ENCODE data around the gene ACHE.
"Not testable (repeated sequence)": the region's sequence is repeated elsewhere in the genome, so short reads cannot be mapped to it uniquely, and the experiment has no call there.

The ACHE gene

DNA sequence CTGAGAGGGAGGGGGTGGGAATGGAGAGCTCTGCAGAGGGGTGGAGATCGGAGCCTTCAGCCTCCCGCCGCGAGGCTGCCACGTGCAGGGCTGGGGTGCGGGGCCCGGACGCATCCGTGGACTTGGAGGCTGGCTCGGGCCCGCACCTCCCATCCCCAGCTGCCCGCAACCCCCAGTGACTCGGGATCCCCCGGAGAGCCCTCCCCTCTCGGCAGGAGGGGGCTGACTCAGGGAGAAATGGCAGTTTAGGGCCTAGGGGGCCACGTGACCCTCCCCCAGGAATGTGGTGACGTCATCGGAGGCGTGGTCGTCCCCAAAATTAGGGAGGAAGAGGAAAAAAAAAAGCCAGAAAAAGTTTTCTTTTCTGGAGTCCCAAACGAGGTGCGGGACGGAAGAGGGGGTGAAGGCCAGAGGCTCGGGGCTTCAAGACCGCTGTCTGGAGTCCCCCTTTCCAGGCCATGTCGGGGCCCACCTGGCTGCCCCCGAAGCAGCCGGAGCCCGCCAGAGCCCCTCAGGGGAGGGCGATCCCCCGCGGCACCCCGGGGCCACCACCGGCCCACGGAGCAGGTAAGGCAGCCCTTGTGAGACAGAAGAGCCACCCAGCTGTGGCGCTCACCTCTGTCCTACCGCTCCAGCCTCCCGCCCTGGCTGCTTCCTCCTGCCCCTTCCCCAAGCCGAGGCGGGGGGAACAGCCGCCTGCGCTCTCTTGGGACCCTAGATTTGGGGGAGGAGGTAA, 28.5 kb downstream of the ACHE start, which contains the start of gene TRIP6:
TRIP6 (plus strand) TSS at position 348 of the 736 bp plus-strand sequence; CDS start at position 459, 111 bp downstream.
- Mint-ChIP-seq H3K36me3 (peaks cover 15% of the 10 kb centered on the region), H3K27ac (peak within 1 kb of the TSS; percentile 88), H3K27me3 (no peaks in the 10 kb centered on the region), H3K9me3 (no peaks in the 10 kb centered on the region), H3K4me1 (peaks cover 8% of the 10 kb centered on the region), H3K4me3 (peak within 1 kb of the TSS; percentile 90)
- ATAC-seq (ENCODE audit: low read depth) (peak; percentile 56), DNase-seq (ENCODE audit: low spot score in 2 of 2) (no peak)

DNA sequence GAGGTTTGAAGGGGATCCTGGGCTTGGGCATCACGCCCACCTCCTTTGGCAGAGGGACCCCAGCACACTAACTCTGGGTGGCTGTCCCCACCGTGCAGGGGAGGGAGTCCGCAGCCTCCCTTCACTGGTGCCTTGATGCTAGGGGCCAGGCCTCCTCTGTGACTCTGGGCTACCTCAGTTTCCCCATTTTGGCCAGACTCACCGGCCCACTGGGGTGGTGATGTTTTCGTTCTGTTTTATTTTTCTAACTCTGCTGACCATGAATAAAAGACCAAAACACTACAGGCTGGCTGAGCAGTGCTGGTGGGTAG, 29.0 kb downstream of the ACHE start:
- DNase-seq (ENCODE audit: low spot score in 2 of 2) (no peak), ATAC-seq (ENCODE audit: low read depth) (no peak)
- no peaks in the 10 kb centered on the region for H3K9me3 Mint-ChIP-seq
- peak overlapping the region; percentile 88 for H3K27ac Mint-ChIP-seq
- H3K4me1 Mint-ChIP-seq = peaks cover 8% of the 10 kb centered on the region
- peaks cover 14% of the 10 kb centered on the region for H3K36me3 Mint-ChIP-seq
- peak overlapping the region; percentile 90 for H3K4me3 Mint-ChIP-seq
- H3K27me3 Mint-ChIP-seq = no peaks in the 10 kb centered on the region

DNA sequence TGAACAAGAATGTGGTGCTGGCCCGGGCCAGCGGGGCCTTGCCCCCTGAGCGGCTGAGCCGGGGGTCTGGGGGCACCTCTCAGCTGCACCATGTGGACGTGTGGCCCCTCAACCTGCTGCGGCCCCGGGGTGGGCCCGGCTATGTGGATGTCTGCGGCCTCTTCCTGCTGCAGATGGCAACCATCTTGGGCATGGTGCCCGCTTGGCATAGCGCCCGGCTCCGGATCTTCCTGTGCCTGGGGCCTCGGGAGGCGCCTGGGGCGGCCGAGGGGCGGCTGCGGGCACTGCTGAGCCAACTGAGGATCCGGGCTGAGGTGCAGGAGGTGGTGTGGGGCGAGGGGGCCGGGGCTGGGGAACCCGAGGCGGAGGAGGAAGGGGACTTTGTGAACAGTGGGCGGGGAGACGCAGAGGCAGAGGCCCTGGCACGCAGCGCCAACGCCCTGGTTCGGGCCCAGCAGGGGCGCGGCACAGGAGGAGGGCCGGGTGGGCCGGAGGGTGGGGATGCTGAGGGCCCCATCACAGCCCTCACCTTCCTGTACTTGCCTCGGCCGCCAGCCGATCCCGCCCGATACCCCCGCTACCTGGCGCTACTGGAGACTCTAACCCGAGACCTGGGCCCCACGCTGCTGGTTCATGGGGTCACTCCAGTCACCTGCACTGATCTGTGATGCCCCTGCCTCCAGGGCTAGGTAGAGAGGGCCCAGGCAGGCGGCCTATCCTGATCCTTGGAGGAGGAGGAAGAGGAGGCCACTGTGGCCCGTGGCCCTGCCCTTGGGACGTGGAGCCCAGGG, 29.6 kb downstream of the ACHE start:
- ATAC-seq (ENCODE audit: low read depth) = no peak
- no peak for DNase-seq (ENCODE audit: low spot score in 2 of 2)
- no peak overlapping the region for H3K27ac Mint-ChIP-seq
- H3K36me3 Mint-ChIP-seq = peaks cover 13% of the 10 kb centered on the region
- H3K9me3 Mint-ChIP-seq = no peaks in the 10 kb centered on the region
- H3K27me3 Mint-ChIP-seq = no peaks in the 10 kb centered on the region
- H3K4me1 Mint-ChIP-seq = peaks cover 8% of the 10 kb centered on the region
- H3K4me3 Mint-ChIP-seq = peak overlapping the region; percentile 90

DNA sequence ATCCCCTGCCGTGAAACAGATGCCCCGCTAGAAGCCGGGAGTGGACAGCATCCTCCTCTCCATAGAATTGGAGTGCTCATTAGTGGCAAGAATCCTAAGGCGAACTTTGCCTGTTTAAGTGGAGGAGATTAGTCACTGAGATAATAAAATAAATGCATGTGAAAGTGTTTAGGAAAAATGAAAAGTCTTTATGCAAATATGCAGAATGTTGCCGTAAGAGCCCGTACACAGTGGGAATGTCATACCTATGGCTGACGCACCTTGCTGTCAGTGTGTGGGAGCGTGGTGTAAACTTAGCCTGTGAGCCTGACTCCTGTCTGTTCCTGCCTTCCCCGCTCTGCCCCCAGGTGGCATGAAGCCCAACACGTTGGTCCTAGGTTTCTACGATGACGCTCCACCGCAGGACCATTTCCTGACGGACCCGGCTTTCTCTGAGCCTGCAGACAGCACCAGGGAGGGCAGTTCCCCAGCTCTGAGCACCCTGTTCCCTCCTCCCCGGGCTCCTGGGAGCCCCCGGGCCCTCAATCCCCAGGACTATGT, 30.2 kb downstream of the ACHE start:
- Mint-ChIP-seq H3K4me3 (no peak overlapping the region), H3K27me3 (no peaks in the 10 kb centered on the region), H3K4me1 (peaks cover 10% of the 10 kb centered on the region), H3K36me3 (peaks cover 17% of the 10 kb centered on the region), H3K27ac (no peak overlapping the region), H3K9me3 (no peaks in the 10 kb centered on the region)
- DNase-seq (ENCODE audit: low spot score in 2 of 2) (no peak), ATAC-seq (ENCODE audit: low read depth) (no peak)

DNA sequence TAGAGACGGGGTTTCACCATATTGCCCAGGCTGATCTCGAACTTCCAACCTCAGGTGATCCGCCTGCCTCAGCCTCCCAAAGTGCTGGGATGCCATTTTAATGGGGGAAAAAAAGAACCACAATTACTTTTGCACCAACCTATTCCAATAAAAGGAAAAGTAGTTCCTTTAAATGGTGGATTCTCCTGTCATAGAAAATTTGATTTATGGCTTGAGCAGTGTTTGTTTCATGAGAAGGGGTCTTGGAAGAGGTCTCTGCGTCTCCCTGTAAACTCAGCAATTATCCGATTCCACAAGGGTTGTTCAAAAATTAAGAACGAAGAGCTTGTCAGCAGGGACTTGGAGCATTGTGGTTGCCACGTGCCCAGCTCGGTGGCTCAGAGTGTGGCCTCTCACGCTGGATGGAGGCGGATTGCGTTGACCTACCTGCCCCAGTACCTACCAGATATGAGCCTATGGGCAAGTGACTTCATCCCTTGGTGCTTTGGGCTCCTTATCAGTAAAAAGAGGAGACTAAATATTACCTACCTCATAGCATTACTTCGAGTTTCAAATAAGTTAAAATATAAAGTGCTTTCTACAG, 31.3 kb downstream of the ACHE start:
- Mint-ChIP-seq H3K4me3 (no peak overlapping the region), H3K9me3 (no peaks in the 10 kb centered on the region), H3K36me3 (peaks cover 25% of the 10 kb centered on the region), H3K4me1 (peaks cover 12% of the 10 kb centered on the region), H3K27me3 (no peaks in the 10 kb centered on the region), H3K27ac (no peak overlapping the region)
- ATAC-seq (ENCODE audit: low read depth) = no peak
- DNase-seq (ENCODE audit: low spot score in 2 of 2) = no peak

DNA sequence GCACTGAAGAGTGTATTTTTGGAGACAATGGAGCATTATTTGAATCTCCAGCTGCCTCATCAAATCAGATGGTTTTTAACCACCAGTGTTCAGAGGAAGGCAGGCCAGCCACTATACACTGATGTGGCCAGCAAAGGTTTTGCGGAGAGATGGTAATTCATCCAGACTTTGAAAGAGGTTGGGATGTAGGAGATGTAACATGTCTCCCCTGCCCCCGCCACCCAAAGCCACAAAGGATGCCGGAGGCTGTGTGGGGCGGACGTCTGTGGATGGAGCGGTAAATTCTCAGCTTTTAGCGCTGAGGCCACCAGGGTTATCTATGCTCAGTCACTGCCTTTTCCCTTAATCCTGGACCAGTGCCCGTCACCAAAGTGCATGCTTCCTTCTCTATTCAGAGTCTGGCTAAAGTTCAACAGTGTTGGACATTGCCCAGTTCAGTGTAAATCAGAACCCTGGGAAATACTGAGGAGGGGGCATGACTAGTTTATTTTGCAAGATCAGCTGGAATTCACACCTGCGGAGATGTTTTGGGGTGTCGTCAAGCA, 32.2 kb downstream of the ACHE start:
- DNase-seq (ENCODE audit: low spot score in 2 of 2) = no peak
- H3K4me1 Mint-ChIP-seq = peaks cover 12% of the 10 kb centered on the region

DNA sequence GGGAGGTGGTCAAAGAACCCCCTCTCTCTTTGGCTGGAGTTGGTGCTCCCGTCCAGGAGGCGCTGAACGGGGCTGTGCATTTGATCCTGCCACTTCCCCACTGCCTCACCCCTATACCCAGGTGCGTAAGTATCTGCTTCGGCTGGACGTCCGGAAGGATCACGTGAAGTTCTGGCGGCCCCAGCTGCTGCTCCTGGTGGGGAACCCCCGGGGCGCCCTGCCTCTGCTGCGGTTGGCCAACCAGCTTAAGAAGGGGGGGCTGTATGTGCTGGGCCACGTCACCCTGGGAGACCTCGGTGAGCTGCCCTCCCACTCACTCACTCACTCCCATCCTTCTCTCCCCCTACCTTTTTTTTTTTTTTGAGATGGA, 34.1 kb downstream of the ACHE start:
- peaks cover 4% of the 10 kb centered on the region for H3K4me1 Mint-ChIP-seq
- no peak overlapping the region for H3K4me3 Mint-ChIP-seq
- H3K27me3 Mint-ChIP-seq = no peaks in the 10 kb centered on the region
- H3K9me3 Mint-ChIP-seq = no peaks in the 10 kb centered on the region
- H3K27ac Mint-ChIP-seq = no peak overlapping the region
- no peak for DNase-seq (ENCODE audit: low spot score in 2 of 2)
- H3K36me3 Mint-ChIP-seq = peaks cover 33% of the 10 kb centered on the region
- no peak for ATAC-seq (ENCODE audit: low read depth)

More for the DNA sequence above, 32.2 kb downstream of the ACHE start:
- Mint-ChIP-seq H3K36me3 (peaks cover 26% of the 10 kb centered on the region), H3K27me3 (no peaks in the 10 kb centered on the region), H3K4me3 (no peak overlapping the region), H3K27ac (no peak overlapping the region), H3K9me3 (no peaks in the 10 kb centered on the region)
- no peak for ATAC-seq (ENCODE audit: low read depth)

DNA sequence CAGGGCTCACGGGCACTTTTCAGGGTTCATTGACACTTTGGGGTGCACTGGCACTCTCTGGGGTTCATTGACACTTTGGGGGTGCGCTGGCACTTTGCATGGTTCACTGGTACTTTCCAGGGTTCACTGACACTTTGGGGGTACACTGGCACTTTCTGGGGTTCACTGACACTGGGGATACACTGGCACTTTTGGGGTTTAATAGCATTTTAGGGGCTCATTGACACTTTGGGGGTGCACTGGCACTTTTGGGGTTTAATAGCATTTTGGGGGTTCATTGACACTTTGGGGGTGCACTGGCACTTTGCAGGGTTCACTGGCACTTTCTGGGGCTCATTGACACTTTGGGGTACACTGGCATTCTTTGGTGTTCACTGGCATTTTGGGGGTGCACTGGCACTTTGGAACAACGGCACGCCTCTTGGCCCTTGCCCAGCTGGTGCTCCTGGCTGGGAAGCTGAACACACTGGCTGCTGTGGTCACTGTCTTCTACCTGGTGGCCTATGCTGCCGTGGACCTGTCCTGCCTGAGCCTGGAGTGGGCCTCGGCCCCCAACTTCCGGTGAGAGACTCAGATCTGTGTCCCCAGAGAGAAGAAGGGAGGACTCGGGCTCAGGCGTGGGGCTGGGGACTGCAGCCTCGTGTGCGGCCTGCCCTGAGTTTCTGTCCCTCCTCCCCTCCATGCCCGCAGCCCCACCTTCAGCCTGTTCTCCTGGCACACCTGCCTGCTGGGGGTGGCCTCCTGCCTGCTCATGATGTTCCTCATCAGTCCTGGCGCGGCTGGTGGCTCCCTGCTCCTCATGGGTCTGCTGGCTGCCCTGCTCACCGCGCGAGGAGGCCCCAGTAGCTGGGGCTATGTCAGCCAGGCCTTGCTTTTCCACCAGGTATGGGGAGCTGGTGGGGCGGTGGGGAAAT, 34.7 kb downstream of the ACHE start:
- peaks cover 4% of the 10 kb centered on the region for H3K4me1 Mint-ChIP-seq
- H3K4me3 Mint-ChIP-seq = no peak overlapping the region
- no peaks in the 10 kb centered on the region for H3K9me3 Mint-ChIP-seq
- no peak for ATAC-seq (ENCODE audit: low read depth)
- peak overlapping the region; percentile 10 for H3K27ac Mint-ChIP-seq
- peaks cover 33% of the 10 kb centered on the region for H3K36me3 Mint-ChIP-seq
- no peaks in the 10 kb centered on the region for H3K27me3 Mint-ChIP-seq
- no peak for DNase-seq (ENCODE audit: low spot score in 2 of 2)

DNA sequence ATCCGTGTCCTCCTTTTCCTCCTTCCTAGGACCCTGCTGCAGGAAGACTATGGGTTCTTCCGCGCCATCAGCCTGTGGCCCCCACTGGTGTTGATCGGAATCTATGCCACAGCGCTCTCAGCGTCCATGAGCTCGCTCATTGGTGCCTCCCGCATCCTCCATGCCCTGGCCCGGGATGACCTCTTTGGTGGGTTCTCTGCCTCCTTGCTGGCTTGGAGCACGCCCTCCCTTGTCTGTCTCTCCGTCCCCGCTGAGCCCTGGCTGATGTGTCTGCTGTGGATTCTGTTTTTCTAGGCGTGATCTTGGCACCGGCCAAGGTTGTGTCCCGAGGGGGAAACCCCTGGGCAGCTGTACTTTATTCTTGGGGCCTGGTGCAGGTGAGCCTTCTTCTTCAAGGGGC, 35.8 kb downstream of the ACHE start:
- ATAC-seq (ENCODE audit: low read depth) = no peak
- no peak overlapping the region for H3K4me3 Mint-ChIP-seq
- H3K9me3 Mint-ChIP-seq = no peaks in the 10 kb centered on the region
- H3K4me1 Mint-ChIP-seq = peaks cover 9% of the 10 kb centered on the region
- H3K27me3 Mint-ChIP-seq = no peaks in the 10 kb centered on the region
- no peak for DNase-seq (ENCODE audit: low spot score in 2 of 2)
- H3K36me3 Mint-ChIP-seq = peaks cover 36% of the 10 kb centered on the region
- peak overlapping the region; percentile 10 for H3K27ac Mint-ChIP-seq

DNA sequence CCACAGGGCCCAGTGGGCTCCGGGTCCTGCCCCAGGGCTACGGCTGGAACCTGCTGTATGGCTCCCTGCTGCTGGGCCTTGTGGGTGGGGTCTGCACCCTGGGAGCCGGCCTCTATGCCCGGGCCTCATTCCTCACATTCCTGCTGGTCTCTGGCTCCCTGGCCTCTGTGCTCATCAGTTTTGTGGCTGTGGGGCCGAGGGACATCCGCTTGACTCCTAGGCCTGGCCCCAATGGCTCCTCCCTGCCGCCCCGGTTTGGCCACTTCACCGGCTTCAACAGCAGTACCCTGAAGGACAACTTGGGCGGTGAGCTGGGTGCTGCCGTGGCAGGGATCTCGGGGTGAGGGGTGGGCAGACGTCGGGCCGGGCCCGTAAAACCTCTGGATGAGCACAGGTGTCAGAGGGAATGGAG, 38.8 kb downstream of the ACHE start:
- peaks cover 23% of the 10 kb centered on the region for H3K36me3 Mint-ChIP-seq
- DNase-seq (ENCODE audit: low spot score in 2 of 2) (no peak), ATAC-seq (ENCODE audit: low read depth) (no peak)
- H3K9me3 Mint-ChIP-seq = no peaks in the 10 kb centered on the region
- no peak overlapping the region for H3K4me3 Mint-ChIP-seq
- H3K27ac Mint-ChIP-seq = peak overlapping the region; percentile 32
- peaks cover 18% of the 10 kb centered on the region for H3K4me1 Mint-ChIP-seq
- H3K27me3 Mint-ChIP-seq = no peaks in the 10 kb centered on the region

DNA sequence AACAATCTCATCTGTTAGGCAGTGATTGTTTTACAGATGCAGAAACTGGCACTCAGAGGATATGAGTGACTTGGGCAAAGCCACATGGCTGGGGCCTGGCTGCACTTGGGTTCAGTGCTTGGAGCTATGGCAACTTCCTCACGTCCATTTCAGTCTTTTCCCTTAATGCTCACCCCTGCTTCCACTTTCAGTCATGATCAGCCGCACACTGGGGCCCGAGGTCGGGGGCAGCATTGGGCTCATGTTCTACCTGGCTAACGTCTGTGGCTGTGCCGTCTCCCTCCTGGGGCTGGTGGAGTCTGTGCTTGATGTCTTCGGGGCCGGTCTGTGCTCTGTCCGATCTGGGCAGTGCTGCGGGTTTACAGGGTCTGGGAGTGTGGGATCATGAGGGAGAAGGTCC, 40.2 kb downstream of the ACHE start:
- peaks cover 19% of the 10 kb centered on the region for H3K36me3 Mint-ChIP-seq
- no peak overlapping the region for H3K4me3 Mint-ChIP-seq

DNA sequence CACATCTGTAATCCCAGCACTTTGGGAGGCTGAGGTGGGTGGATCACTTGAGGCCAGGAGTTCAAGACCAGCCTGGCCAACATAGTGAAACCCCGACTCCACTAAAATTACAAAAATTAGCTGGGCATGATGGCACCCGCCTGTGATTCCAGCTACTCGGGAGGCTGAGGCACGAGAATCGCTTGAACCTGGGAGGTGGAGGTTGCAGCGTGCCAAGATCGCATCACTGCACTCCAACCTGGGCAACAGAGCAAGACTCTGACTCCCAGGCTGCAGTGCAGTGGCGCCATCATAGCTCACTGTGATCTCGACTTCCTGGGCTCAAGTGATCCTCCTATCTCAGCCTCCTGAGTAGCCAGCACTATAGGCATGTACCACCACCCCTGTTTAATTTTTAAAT, 40.8 kb downstream of the ACHE start:
- H3K27ac Mint-ChIP-seq; ATAC-seq (ENCODE audit: low read depth); H3K9me3 Mint-ChIP-seq; H3K27me3 Mint-ChIP-seq; H3K4me3 Mint-ChIP-seq; DNase-seq (ENCODE audit: low spot score in 2 of 2): not testable (repeated sequence)
- Mint-ChIP-seq H3K36me3 (peaks cover 15% of the 10 kb centered on the region), H3K4me1 (peaks cover 18% of the 10 kb centered on the region)

More for the DNA sequence above, 40.2 kb downstream of the ACHE start:
- ATAC-seq (ENCODE audit: low read depth) = no peak
- H3K9me3 Mint-ChIP-seq = no peaks in the 10 kb centered on the region
- no peak for DNase-seq (ENCODE audit: low spot score in 2 of 2)
- H3K27me3 Mint-ChIP-seq = no peaks in the 10 kb centered on the region
- peaks cover 18% of the 10 kb centered on the region for H3K4me1 Mint-ChIP-seq
- no peak overlapping the region for H3K27ac Mint-ChIP-seq

DNA sequence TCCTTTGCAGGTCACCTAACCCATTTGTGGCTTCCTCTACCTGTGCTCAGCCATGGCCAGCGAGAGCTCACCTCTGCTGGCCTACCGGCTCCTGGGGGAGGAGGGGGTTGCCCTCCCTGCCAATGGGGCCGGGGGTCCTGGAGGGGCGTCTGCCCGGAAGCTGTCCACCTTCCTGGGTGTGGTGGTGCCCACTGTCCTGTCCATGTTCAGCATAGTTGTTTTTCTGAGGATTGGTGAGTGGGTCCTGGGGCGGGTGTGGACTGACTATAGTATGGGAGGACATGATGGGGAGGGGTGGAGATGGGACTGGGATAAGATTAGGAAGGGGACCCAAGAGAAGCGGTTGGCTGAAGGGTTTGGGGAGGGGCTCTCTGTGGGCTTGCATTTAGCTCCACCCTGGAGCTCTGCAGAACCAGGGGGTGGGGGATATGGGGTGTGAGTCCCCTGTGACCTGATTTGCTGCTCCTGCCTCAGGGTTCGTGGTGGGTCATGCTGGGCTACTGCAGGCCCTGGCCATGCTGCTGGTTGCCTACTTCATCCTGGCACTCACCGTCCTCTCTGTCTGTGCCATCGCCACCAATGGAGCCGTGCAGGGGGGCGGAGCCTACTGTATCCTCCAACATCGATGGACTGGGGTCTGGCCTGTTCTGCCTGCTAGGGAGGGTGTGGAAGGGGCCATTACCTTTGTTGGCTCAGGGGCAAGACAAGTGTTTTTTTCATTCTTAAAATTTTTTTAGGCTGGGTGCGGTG, 41.4 kb downstream of the ACHE start:
- DNase-seq (ENCODE audit: low spot score in 2 of 2) (no peak), ATAC-seq (ENCODE audit: low read depth) (no peak)
- Mint-ChIP-seq H3K4me1 (peaks cover 16% of the 10 kb centered on the region), H3K9me3 (no peaks in the 10 kb centered on the region), H3K27me3 (no peaks in the 10 kb centered on the region), H3K36me3 (peaks cover 11% of the 10 kb centered on the region), H3K27ac (no peak overlapping the region), H3K4me3 (peak overlapping the region; percentile 17)

All from memory B cell (primary cell).